HG02884 (cell line): ENCODE results near the gene TSPAN11.

ENCODE experiments used
- ATAC-seq: cut with Tn5 transposase; IDR thresholded peaks from one replicate; pipeline ENCODE4 v1.9.1; 2021; ENCODE audit warnings: mild to moderate bottlenecking, moderate library complexity; ENCODE audit not compliant: unreplicated experiment

Gene TSPAN11

GRCh38 chr12:30910038-30910350, 16.6 kb upstream of the TSPAN11 start:
- no peak for ATAC-seq

DNA sequence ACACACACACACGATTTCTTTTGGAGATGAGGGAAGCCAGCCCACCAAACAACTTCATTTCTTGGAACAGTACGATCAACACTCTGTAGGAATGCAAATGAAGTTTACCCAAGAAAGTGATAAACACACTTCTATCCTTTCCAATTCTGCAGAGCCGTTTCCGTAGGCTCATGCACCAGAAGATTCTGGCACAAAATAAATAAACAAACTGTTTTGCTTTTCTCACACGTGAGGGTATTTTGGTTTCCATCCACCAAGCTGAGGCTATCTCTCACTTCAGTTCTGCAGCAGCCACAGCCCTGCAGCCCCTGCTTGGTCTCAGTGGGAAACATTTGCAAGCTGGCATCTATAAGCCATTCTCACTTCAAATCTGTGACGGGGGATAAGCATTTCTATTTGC, 15.3 kb upstream of the TSPAN11 start:
- no peak for ATAC-seq

DNA sequence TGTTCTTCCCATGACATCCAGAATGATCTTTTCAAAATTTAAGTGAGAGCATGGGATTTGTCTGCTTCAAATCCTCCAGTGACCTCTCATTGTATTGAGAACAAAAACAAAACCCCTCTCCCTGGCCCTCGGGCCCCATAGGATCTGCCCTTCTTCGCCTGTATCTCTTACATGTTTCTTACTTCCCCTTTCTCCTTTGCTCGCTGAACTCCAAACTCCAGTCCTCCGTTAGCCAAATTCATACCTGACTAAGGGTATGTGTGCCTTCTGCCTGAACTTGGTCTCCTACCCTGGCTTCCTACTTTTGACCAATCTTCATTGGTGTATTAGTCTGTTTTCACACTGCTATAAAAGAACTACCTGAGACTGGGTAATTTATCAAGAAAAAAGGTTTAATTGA, 13.2 kb upstream of the TSPAN11 start:
- peak; percentile 60 for ATAC-seq

DNA sequence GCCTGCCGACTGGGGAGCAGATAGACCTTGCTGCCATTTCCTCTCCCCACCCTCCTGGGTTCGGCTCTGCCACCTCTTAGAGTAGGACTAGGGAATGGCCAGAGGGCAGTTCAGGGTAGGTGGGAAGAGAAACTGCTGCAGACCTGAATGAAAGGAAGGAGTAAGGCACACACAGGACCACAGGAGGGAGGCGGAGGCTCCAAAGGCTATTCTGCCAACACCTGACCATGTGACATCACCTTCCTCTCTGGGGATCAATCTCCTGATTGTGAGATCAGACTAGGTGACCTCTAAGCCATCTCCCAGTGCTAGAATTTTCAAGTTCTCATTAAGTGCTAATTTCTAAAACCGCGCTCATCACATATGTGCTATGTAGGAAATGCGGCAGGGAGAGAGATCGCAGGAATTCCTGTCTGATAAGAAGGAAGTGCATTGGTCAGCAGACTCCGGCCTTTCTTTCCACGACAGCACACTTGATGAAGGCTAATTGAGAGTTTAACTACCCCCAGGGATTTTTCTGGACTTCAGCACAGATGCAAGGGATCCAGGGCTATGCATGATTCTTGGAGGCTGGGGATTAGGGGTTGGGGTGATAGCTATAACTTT, 11.5 kb upstream of the TSPAN11 start:
- no peak for ATAC-seq

- ATAC-seq, result no peak
These were observed 3.5 kb upstream of the TSPAN11 start for GRCh38 chr12:30923057-30923456.

DNA sequence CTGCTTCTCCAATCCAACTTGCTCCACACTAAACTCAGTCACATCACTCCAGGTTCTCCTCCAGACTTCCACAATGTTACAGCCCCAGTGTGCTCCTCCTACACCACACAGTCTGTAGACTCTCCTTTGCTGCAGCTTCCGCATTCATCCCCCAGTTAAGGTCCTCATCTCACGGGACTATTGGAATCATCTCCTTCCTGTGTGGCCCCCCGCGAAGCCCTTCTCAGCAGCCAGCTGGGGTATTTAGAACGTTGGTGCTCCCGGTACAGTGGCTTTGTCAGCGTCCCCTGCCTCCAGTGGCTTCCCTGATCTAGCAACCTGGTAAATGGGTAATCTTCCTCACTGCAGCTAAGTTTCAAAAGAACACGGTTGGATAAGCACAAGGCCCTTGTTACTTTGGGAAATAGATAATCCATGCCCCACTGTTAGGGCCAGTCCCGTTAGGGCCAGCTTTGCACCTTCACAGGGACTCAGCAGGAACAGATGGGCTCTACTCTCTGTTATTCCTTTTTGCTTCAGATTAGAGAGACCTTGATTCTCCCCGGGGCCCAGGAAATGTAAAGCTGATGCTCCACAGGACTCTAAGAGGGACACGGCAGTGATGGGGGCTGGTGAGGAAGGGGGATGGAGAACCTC, 823 bp upstream of the TSPAN11 start:
- ATAC-seq, result no peak

DNA sequence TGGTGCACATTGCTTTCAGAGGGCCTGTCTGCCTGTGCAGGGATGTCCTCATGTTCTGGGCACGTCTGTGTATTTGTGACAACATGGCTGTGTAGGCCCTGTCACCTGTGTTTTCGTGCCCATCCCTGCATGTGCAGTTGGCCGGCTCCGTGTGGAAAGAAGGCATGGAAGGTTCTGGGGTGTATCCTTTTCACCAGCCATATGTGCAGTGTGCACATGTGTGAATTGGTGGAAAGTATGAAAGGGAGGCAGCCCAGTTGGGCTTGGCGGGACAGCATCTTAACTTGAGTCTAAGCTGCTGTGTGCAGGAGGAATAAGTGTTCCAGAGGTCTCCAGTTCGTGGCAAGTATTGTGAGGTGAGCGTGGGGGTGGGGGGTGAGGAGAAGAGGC, 669 bp downstream of the TSPAN11 start:
- no peak for ATAC-seq

DNA sequence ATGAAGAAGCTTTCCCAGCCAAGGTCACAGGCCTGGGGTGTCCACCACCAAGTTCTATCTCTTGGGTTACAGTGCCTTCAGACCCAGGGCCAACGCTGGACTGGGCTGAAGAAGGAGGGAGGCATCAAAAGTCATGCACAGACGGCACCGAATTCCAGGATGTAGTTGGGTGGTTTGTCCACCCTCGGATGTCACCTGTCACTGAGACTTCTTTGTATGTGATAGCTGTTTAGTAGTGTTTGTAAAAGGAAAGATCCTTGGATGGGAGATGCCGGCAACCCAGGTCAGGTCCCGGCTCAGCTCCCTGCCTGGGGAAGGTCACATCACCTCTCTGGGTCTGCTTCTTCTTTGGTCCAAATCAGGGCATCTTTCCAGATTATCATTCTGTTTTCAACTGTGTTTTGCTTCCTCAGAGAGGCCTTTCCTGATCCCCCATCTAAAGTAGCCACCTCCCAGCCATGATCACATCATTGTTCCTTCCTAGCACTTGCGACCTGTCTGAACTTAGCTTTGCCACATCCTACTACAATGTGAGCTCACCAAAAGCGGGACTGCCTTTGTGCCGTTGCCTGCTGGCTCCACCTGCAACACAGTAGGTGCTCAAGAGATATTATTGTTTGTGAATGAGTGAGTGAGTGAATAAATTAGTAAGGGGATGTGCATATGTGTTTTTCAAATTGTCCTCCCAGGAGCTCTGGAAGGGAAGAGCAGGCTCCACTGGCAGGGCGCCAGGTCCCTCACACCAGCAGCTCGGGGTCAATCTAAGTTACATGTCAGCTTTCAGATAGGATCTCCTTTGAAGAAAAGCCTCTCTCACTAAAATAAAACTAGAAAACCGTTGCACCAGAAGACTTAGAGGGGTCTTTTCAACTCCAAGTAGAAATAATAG, 2.1 kb downstream of the TSPAN11 start:
- no peak for ATAC-seq

DNA sequence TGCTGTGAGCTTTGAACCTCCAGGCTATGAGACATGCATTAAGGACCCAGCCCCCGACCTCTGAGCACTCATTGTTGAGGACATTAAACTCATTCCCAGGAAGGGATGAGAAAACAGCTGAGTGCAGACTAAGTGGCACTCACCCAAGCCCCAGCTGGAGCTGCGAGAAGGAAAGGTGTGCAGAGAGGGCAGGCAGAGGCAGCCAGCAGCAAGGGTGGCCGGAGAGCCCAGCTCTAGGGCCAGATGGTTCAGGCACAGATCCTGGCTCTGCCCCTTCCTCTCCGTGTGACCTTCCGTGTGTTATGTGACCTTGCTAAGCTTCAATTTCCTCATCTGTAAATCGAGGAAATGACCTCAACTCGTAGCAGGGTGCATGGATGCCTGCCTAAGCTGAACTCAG, 3.7 kb downstream of the TSPAN11 start:
- ATAC-seq, result no peak

DNA sequence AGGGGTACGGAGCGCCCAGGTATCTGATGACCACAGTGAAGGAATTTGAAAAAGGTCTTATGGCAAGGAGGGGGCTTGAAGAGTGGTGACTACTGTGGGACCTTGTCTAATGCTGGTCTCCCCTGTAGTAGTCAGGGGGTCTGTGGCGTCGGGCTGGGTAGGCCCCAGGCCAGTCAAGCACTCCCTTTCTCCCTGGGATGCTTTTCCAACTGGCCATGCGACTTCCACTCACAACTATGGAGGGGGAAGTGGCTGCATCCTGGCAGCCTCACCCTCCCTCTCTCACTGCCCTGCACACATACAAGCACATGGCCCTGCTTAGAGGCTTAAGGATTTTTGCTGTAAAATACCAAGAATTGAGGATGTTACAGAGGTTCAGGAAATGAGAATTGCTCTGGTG, 4.1 kb downstream of the TSPAN11 start:
- no peak for ATAC-seq

GRCh38 chr12:30932881-30933280, 6.3 kb downstream of the TSPAN11 start:
- no peak for ATAC-seq

DNA sequence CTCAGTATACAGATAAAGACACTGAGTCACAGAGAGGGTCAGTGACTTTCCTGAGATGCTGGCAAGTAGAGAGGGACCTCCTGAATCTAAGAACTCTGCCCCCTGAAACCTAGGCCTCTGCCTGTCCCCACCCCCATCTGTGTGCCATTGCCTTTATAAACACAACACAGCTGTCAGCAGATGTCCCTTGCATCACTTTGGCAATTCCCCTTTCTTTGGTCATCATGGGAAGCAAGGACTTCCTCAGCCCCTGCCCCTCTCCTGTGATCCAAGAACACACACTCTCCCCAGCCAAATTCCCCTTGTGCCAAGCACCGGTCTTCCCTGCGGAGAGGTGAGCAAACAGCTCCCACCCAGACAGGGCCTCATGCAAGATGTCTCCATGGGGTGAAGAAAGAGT, 8.3 kb downstream of the TSPAN11 start:
- no peak for ATAC-seq

DNA sequence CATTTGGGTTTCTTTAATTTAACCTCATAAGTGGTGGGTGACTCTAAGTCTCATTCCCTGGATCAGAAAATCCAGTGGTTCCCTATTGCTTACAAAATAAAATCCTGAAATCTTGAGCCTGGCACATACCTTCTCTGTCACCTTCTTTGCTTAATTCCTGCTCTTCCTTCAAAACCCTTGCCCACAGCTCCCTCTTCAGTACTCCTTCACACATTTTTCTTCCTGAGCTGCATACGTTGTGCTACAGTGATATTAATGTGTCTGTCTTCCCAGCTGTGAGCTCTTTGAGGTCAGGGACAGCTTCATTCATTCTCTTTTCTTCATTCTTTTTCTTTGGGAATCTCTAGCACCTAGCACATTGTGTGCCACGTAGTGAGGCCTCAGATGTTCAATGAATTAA, 9.5 kb downstream of the TSPAN11 start:
- ATAC-seq, result no peak

DNA sequence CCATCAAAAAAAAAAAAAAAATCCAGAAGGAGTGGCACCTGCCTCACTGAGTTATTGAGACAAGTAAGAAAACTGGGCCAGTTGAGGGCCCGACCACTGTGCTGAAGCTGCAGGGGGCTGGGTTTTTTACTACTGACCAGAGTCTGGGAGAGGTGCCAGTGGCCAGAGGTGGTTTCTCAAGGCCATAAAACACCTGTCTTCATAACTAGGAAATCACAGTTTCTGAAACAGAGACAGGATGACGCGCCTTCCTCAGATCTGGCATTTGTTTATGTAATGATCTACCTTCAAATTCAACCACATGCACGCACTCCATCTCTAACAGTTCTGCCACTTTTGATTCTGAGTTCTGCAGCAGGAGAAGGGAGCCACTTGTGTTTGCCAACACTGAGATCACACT, 12.7 kb downstream of the TSPAN11 start:
- ATAC-seq, result no peak

- no peak for ATAC-seq
These were observed 15.9 kb downstream of the TSPAN11 start for GRCh38 chr12:30942486-30942885.

DNA sequence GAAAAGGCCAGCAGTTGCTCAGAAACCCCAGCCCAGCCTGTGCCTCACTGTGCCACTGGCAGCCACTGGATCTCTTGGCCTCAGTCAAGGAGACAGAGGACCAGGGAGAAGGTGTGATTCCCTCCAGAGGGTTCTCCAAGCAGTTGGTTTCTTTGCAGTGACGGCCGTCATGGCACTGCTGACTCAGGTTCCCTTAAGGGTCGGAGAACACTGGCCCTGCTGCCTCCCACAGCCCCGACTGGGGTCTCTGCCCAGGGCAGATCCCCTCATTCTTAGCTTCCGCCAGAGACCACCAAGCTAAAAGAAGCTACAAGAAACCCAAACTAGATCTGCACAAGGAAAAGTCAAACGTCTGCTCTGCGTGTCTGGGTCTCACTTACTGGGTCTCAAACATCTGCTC, 16.4 kb downstream of the TSPAN11 start:
- no peak for ATAC-seq

GRCh38 chr12:30945443-30946164, 19.1 kb downstream of the TSPAN11 start:
- ATAC-seq, result no peak

DNA sequence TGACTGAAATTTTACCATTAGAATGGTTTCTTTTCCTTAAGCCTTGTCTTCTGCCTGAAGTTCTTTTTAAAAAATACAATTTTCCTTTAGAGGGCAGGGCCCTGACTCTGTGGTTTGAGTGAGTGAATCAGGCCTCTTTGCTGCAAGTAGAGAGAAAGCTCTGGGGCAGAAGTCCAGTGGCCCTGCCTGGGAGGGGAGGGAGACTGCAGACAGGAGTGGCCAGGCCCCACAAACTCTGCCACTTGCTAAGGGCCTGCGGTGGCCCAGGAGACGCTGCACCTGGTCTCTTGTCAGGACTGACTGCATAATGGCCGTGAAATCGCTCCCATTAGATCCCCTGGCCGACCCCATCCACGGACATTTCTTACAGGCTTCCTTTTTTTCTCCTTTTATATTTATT, 25.5 kb downstream of the TSPAN11 start:
- no peak for ATAC-seq

GRCh38 chr12:30953257-30953656, 26.7 kb downstream of the TSPAN11 start:
- no peak for ATAC-seq

- ATAC-seq, result no peak
These were observed 27.6 kb downstream of the TSPAN11 start for GRCh38 chr12:30953951-30954751.

GRCh38 chr12:30955214-30955613, 28.7 kb downstream of the TSPAN11 start:
- ATAC-seq, result no peak
